Measurements from ENCODE around the gene ENO3. TPM values are rescaled to one million over a fixed set of nuclear protein-coding genes. Genes with fewer than 3 reads are reported as not detected.
"Not testable (repeated sequence)": the region's sequence is repeated elsewhere in the genome, so short reads cannot be mapped to it uniquely, and the experiment has no call there.

Gene ENO3
- total and polyA plus RNA-seq, 10 of the 15 experiments (the other 5 are each of a cell fraction or from before 2014, with no cell fraction given): 6.8 to 28.4 (median 17.0) TPM

- no peaks in the 10 kb centered on the region for H4K20me1 ChIP-seq (ENCODE audit: control insufficient read depth, insufficient read depth)
- intact Hi-C loops (cut with micrococcal nuclease; ENCODE audit: unreplicated experiment): no loop called here
- TF ChIP-seq SPI1 (IDR thresholded peaks at IDR 0.05; ENCODE audit: borderline replicate concordance, insufficient read depth, low read depth, low read length) (no peak), TCF12 (IDR thresholded peaks at IDR 0.05; ENCODE audit: low read depth, low read length) (no peak), CREB1 (IDR thresholded peaks at IDR 0.05; ENCODE audit: low read depth) (no peak), RFX5 (IDR thresholded peaks at IDR 0.05; ENCODE audit: low read depth, low read length) (no peak), CBX5 (IDR thresholded peaks at IDR 0.05; ENCODE audit: low read depth) (no peak)
- no peak overlapping the region for H3K9ac ChIP-seq (ENCODE audit: control insufficient read depth, insufficient read depth, low read length)
- FAIRE-seq (no peak), DNase-seq (ENCODE audit: low read depth, low spot score) (no peak), ATAC-seq (no peak)
- WGBS (ENCODE audit: insufficient coverage, insufficient replicate concordance, low lambda C conversion rate, missing lambda C conversion rate): 86% methylated on average over 3 of the region's 4 CpGs
- BruUV-seq (replicated peaks): no TSS peak
- ChIA-PET RAD21 (ENCODE audit: unreplicated experiment) (interaction anchor here (1.8 kb wide), 1 partner anchor 12 kb away, joined by 4 read pairs; no protein-coding TSS in a partner anchor), SMC1A (ENCODE audit: uncharacterized antibody, unreplicated experiment) (no interaction called here), CTCF (interaction anchor here (1.3 kb wide), 1 partner anchor 12 kb away, joined by 4 read pairs; no protein-coding TSS in a partner anchor), POLR2A (interaction anchor here (0.7 kb wide), 1 partner anchor 16 kb away, joined by 5 read pairs; no protein-coding TSS in a partner anchor)
- no peaks in the 10 kb centered on the region for H3K9me3 ChIP-seq (replicated peaks; ENCODE audit: control insufficient read depth, insufficient read depth, low read length)
- no peaks in the 10 kb centered on the region for H3K27me3 ChIP-seq (replicated peaks in 1 of 2; ENCODE audit: control insufficient read depth in 2 of 2, insufficient read depth in 2 of 2, low read length in 1 of 2)
- H3K4me2 ChIP-seq (ENCODE audit: control insufficient read depth, insufficient read depth): no peak overlapping the region
- in situ Hi-C loops (cut with MboI): no loop called here
- H3K79me2 ChIP-seq (ENCODE audit: control insufficient read depth, insufficient read depth, low read length): no peaks in the 10 kb centered on the region
- no peak overlapping the region for H3K27ac ChIP-seq (ENCODE audit: control insufficient read depth, insufficient read depth)
- H2AFZ ChIP-seq (ENCODE audit: control insufficient read depth, low read depth, low read length): no peak overlapping the region
- H3K4me3 ChIP-seq: no peak overlapping the region
- no peaks in the 10 kb centered on the region for H3K36me3 ChIP-seq (ENCODE audit: control insufficient read depth in 2 of 2, insufficient read depth in 2 of 2, low read length in 1 of 2)
- H3K4me1 ChIP-seq (ENCODE audit: control insufficient read depth, insufficient read depth, low read length): no peaks in the 10 kb centered on the region
Measured at GRCh38 chr17:4921320-4921719, 29.6 kb upstream of the ENO3 start.

DNA sequence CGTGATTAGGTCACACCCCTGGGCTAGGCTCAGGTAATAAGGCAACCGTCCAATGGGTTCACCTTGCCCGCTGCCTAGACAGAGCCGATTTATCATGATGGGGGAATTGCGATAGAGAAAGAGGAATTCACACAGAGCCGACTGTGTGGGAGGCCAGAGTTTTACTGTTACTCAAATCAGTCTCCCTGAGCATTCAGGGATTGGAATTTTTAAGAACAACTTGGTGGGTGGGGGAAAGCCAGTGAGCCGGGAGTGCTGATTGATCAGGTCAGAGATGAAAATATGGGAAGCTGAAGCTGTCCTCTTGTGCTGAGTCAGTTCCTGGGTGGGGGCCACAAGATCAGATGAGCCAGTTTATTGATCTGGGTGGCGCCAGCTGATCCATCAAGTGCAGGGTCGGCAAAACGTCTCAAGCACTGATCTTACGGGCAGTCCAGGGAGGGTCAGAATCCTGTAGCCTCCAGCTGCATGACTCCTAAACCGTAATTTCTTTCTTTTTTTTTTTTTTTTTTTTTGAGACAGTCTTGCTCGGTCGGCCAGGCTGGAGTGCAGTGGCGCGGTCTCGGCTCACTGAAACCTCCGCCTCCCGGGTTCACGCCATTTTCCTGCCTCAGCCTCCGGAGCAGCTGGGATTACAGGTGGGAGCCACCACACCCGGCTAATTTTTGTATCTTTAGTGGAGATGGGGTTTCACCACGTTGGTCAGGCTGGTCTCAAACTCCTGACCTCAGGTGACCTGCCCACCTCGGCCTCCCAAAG, 24.2 kb upstream of the ENO3 start:
- H3K4me1 ChIP-seq (ENCODE audit: control insufficient read depth, insufficient read depth, low read length); H4K20me1 ChIP-seq (ENCODE audit: control insufficient read depth, insufficient read depth); H3K4me3 ChIP-seq; H3K27ac ChIP-seq (ENCODE audit: control insufficient read depth, insufficient read depth); POLR2A ChIA-PET; H3K9ac ChIP-seq (ENCODE audit: control insufficient read depth, insufficient read depth, low read length); H2AFZ ChIP-seq (ENCODE audit: control insufficient read depth, low read depth, low read length); SMC1A ChIA-PET (ENCODE audit: uncharacterized antibody, unreplicated experiment); DNase-seq (ENCODE audit: low read depth, low spot score); H3K4me2 ChIP-seq (ENCODE audit: control insufficient read depth, insufficient read depth); H3K27me3 ChIP-seq (replicated peaks in 1 of 2; ENCODE audit: control insufficient read depth in 2 of 2, insufficient read depth in 2 of 2, low read length in 1 of 2); H3K79me2 ChIP-seq (ENCODE audit: control insufficient read depth, insufficient read depth, low read length); FAIRE-seq; H3K36me3 ChIP-seq (ENCODE audit: control insufficient read depth in 2 of 2, insufficient read depth in 2 of 2, low read length in 1 of 2); H3K9me3 ChIP-seq (replicated peaks; ENCODE audit: control insufficient read depth, insufficient read depth, low read length); intact Hi-C loops (cut with micrococcal nuclease; ENCODE audit: unreplicated experiment); BruUV-seq (replicated peaks); RAD21 ChIA-PET (ENCODE audit: unreplicated experiment); ATAC-seq; in situ Hi-C loops (cut with MboI): not testable (repeated sequence)
- WGBS (ENCODE audit: insufficient coverage, insufficient replicate concordance, low lambda C conversion rate, missing lambda C conversion rate): 88% methylated on average over 22 of the region's 24 CpGs
- CTCF ChIA-PET: interaction anchor here (1.2 kb wide), 1 partner anchor 24 kb away, joined by 4 read pairs; the partner anchor contains the start of gene CHRNE
